RCC 7860 (cell line): ENCODE measurements around the gene FITM1.

ENCODE experiments used
- DNase-seq: peaks from one replicate; pipeline ENCODE4 v3.0.0-alpha.2; 2015; ENCODE audit warnings: low spot score
- FAIRE-seq: peaks from 2 replicates; lab custom pipeline; 2012; peaks lifted over from hg19 to GRCh38; lab: Jason Lieb, UNC

The FITM1 gene

DNA sequence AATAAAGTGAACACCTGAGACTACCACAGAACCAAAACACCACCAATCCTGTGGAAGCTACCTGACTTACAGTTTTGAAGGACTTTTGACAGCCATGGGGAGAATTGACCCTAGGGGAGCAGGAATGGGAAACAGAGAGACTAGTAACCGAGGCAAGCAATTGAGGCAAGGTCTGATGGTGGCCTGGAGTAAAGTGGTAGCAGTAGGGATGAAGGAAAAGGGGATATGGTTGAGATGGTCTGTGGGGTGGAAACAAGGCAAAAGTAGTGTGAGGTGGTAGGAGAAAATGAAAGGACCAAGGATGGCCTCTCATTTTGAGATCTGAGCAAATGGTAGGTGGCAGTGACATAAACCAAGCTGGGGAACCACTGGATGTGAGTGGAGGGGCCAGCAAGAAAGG, 26.4 kb downstream of the FITM1 start:
- FAIRE-seq (no peak), DNase-seq (no peak)

DNA sequence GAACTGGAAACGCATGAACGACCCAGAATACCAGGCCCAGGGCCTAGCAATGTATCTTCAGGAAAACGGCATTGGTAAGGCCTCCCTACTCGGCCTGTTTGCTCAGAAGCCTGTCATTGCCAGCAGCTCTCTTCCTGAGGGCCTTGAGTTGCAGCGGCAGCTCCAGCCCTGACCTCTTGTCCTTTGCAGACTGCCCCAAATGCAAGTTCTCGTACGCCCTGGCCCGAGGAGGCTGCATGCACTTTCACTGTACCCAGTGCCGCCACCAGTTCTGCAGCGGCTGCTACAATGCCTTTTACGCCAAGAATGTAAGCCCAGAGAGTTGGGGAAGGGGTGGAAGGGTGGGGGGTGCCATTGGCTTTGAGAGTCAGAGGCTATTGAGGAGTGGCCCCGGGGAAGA, 26.9 kb downstream of the FITM1 start:
- no peak for DNase-seq
- no peak for FAIRE-seq

DNA sequence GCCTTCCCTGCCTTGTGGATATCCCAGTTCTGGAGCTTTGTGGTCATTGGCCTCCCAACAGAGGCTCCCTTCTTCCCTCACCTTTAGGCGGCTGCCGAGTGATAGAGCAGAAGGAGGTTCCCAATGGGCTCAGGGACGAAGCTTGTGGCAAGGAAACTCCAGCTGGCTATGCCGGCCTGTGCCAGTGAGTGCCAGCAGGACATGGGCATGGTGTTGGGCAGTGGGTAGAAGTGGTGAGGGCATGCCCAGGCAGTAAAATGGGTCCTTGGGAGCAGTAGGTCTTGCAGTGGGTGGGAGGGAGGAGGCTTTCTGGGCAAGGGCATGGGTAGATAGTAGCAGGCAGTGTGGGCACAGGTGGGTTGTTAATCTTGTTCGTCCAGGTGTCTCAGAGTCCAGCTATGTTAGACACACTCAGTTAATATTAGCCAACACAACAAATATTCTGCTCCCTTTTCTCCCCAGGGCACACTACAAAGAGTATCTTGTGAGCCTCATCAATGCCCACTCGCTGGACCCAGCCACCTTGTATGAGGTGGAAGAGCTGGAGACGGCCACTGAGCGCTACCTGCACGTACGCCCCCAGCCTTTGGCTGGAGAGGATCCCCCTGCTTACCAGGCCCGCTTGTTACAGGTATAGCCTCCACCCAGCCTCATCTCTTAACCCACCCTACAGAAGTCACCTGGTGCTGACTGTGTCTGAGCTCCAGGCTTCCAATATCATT, 29.5 kb downstream of the FITM1 start:
- no peak for DNase-seq
- FAIRE-seq: no peak

DNA sequence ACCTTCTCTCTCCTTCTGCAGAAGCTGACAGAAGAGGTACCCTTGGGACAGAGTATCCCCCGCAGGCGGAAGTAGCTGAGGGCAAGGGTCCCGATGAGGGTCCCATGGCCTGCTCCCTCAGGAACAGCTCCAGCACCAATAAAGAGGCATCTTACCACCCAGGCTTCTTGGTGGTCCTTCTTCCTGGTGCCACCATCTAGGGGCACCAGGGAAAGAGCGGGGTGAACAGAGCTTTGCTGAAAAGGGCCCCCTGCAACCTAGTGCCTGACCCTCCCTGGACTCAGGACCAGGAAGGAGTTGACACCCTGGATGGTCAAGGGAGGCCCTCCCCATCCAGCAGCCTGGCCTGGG, 30.0 kb downstream of the FITM1 start:
- FAIRE-seq (no peak), DNase-seq (no peak)

- DNase-seq: peak; percentile 86
- peak; percentile 61 for FAIRE-seq
These were observed 30.7 kb downstream of the FITM1 start, which contains the start of gene IRF9 for GRCh38 chr14:24160850-24161804. Gene IRF9 (plus strand): TSS chr14:24161265. CDS start chr14:24162145, 880 bp downstream.

DNA sequence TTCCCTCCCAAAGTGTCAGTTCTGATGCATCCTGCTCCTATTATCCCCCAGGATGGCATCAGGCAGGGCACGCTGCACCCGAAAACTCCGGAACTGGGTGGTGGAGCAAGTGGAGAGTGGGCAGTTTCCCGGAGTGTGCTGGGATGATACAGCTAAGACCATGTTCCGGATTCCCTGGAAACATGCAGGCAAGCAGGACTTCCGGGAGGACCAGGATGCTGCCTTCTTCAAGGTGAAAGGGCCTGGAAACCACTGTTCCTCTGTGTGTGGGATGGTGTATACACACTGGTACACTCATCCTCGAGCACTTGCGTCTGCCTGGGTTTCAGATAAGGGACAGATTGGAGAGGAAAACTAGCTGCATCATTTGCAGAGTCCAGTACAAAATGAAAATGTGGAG, 31.6 kb downstream of the FITM1 start:
- no peak for FAIRE-seq
- DNase-seq: no peak

DNA sequence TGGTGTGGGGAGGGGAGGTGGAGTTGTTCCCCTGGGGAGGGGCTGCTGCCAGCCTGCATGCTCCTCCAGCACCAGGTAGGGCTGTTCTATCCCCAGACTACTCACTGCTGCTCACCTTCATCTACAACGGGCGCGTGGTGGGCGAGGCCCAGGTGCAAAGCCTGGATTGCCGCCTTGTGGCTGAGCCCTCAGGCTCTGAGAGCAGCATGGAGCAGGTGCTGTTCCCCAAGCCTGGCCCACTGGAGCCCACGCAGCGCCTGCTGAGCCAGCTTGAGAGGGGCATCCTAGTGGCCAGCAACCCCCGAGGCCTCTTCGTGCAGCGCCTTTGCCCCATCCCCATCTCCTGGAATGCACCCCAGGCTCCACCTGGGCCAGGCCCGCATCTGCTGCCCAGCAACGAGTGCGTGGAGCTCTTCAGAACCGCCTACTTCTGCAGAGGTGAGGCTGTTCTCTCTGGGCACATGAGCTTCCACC, 34.1 kb downstream of the FITM1 start:
- no peak for FAIRE-seq

GRCh38 chr14:24165785-24166184, 35.3 kb downstream of the FITM1 start:
- no peak for FAIRE-seq

More for the DNA sequence above, 34.1 kb downstream of the FITM1 start:
- DNase-seq: no peak

GRCh38 chr14:24167469-24168114, 37.1 kb downstream of the FITM1 start:
- DNase-seq (no peak), FAIRE-seq (no peak)

More at GRCh38 chr14:24165785-24166184, 35.3 kb downstream of the FITM1 start:
- no peak for DNase-seq

GRCh38 chr14:24171422-24172260, 41.2 kb downstream of the FITM1 start, which contains the start of gene REC8:
Gene REC8 (plus strand): TSS chr14:24172080. CDS start chr14:24172553, 473 bp downstream.
- FAIRE-seq: no peak

DNA sequence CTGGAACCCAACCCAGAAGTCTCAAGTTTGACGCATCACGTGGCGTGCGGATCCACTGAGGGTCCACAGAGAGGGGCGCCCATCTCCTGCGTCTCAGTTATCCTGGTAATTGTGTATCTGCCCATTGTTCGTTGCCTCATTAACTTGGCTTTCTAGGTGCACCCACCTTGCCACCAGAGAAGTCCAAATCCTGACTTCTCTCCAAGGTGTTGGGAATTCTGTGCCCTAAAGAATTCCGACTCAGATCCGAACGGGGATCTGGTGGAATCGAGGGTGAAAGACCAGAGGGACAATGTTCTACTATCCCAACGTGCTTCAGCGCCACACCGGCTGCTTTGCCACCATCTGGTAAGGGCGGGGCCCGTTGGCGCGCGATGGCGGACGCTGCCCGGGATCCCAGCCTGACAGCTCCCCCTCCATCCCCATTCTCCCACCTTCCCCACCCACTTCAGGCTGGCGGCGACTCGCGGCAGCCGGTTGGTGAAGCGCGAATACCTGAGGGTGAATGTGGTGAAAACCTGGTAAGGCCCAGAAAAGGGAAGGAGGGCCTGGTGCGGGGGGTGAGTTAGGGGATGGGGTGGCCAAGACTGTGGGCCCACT, 41.9 kb downstream of the FITM1 start:
- FAIRE-seq (no peak), DNase-seq (no peak)

More at GRCh38 chr14:24171422-24172260, 41.2 kb downstream of the FITM1 start, which contains the start of gene REC8:
- no peak for DNase-seq

- no peak for DNase-seq
These were observed 42.4 kb downstream of the FITM1 start for GRCh38 chr14:24172871-24173281.

DNA sequence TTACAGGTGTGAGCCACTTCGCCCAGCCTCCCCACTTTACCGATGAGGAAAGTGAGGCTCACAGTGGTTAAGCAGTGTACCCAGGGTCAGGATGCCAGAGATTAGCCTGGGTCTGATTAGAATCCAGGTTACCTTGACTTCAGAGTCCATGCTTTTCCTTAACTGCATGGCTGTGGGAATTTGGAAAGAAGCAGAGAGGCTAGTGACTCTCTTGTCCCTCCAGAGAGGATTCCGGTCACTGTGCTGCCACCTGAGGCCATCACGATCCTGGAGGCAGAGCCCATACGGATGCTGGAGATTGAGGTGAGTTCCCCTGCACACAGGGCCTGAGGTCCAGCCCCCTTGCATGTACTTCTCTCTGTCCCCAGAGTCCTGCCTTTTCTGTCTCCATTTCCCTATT, 46.1 kb downstream of the FITM1 start:
- FAIRE-seq (no peak), DNase-seq (no peak)

More at GRCh38 chr14:24172871-24173281, 42.4 kb downstream of the FITM1 start:
- FAIRE-seq: no peak

GRCh38 chr14:24177041-24177825, 46.8 kb downstream of the FITM1 start:
- FAIRE-seq (no peak), DNase-seq (no peak)

DNA sequence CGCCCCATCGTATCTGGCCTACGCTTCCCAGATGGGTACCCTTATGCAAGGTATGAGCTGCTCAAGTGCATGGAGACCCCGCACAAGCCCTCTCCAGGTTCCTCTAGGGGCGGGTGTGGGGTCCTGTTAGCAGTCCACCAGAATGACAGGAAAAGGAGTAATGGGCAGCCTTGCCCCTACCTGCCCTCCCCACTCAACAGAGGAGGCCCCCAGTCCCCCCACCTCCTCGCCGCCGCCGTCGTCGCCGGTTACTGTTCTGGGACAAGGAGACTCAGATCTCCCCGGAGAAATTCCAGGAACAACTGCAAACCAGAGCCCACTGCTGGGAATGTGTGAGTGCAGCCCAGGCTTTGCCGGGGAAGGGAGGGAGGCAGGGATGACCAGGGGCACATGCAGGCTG, 47.4 kb downstream of the FITM1 start:
- FAIRE-seq (no peak), DNase-seq (no peak)

- FAIRE-seq: no peak
- DNase-seq: no peak
These were observed 48.1 kb downstream of the FITM1 start for GRCh38 chr14:24178399-24179178.

- DNase-seq: no peak
- no peak for FAIRE-seq
These were observed 49.0 kb downstream of the FITM1 start for GRCh38 chr14:24179294-24179960.
